T-helper 1 cell treated with Interleukin-12 subunit alpha and Interleukin-12 subunit beta and Interleukin-4 antibody, amounts not matched to agents 30 ng/mL and 1 ng/mL, for 36 hours (primary cell): ENCODE measurements around the gene UBR3. TPM values are rescaled to one million over a fixed set of nuclear protein-coding genes. Genes with fewer than 3 reads are reported as not detected.

Experiments
- intact Hi-C: fragments of 100-400 bp; cut with micrococcal nuclease; formaldehyde crosslinking; loops from one replicate; pipeline ENCODE4 v1.15.1; 2024
- total RNA-seq: library from RNA; stranded (reverse); gene quantifications from 2 replicates; pipeline ENCODE4 v1.2.3, GENCODE V29; 2022

UBR3 gene
- total RNA-seq, 1 donor from 2014 or later: 27.1 TPM

GRCh38 chr2:170031288-170031687, 204.0 kb downstream of the UBR3 start:
- intact Hi-C loops: no loop called here

- intact Hi-C loops: no loop called here
Measured at GRCh38 chr2:170034596-170034995, 207.3 kb downstream of the UBR3 start.

DNA sequence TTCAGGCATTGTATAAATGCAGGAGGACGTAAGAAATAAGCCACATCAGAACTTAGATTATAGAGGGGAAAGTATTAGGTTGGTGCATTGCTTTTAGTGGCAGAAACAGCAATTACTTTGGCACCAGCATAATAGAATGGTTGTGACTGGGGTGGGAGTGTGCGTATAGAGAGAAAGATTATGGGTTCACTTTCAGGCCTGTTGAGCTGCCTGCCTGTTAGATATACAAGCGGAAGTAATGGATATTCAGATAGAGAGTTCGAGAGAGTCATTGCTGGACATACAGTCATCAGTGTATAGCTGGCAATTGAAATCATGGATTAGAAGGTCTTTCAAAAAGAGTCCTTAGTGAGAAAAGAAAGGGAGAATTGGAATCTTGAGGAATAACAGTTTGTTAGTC, 211.5 kb downstream of the UBR3 start:
- intact Hi-C loops: no loop called here

GRCh38 chr2:170039401-170040172, 212.3 kb downstream of the UBR3 start:
- intact Hi-C loops: no loop called here

- intact Hi-C loops: no loop called here
Measured at GRCh38 chr2:170044751-170045478, 217.7 kb downstream of the UBR3 start.

DNA sequence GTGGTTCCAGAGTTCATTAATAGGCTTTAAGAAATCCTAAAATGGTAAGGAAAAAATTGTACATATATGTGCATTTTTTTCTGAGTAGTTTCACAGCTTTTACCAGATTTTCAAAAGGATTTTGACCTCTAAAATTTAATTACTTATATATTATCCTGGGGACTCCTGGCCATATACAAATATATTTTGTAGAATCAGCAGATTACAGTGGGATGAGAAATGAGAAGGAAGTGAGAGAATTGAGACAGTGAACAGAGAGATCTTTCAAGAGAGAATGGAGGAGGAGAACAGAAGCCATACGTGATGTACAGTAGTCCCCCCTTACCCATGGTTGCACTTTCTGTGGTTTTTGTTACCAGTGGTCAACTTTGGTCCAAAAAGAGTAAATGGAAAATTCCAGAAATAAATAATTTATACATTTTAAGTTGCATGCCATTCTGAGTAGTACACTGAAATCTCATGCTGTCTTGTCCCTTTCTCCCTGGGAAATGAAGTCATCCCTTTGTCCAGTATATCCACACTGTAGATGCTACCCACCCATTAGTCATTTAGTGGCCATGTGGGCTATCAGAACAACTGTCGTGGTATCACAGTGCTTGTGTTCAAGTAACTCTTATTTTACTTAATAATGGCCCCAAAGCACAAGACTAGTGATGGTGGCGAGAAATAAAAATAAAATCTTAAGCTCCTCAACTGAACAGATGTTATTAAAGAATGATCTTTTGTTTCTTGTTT, 220.2 kb downstream of the UBR3 start:
- intact Hi-C loops: no loop called here

- intact Hi-C loops: no loop called here
Measured at GRCh38 chr2:170052151-170052550, 224.9 kb downstream of the UBR3 start.

GRCh38 chr2:170054997-170055396, 227.7 kb downstream of the UBR3 start:
- intact Hi-C loops: no loop called here

- intact Hi-C loops: no loop called here
Measured at GRCh38 chr2:170056900-170057299, 229.6 kb downstream of the UBR3 start.

DNA sequence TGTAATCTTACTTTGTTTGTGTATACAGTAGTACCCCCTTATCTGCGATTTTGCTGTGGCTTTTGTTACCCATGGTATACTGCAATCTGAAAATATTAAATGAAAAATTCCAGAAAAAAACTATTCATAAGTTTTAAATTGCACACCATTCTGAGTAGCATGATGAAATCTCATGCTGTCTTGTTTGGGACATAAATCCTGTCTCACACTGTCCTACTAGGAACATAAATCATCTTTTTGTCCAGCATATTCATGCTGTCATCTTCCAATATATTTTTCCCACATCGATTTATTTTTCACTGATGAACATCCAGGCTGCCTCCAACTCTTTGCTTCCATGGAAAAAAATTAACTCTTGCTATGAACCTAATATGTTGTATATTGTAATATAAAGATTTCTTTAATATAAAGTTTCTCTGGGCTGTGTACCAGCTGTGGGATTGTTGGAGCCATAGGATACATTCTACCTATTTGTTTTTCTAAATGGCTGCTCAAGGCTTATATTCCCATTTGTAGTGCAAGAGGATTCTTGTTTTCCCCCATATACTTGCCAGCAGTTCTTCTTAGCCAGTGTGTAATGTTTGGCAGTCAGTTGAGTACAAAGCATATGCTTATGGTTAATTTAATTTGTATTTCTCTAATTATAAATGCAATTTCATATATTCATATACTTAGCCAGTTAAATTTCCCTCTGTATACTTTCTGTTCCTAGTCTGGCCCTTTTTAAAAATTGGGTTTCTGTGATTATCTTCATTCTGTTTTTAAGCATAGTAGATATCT, 236.4 kb downstream of the UBR3 start:
- intact Hi-C loops: no loop called here

DNA sequence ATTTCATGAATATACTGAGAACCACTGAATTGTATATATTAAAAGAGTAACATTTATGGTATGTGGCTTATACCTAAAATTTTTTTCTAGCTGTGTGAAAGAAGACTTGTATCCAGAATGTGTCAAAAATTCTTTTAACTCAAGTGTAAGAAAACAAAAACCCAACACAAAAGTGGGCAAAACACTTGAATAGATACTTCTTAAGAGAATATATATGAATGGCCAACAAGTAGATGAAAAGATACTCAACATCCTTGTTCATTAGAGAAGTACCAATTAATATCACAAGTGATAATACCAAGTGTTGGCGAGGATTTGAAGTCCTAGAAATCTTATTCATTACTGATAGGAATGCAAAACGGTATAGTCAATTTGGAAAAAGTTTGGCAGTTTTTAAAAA, 243.5 kb downstream of the UBR3 start:
- intact Hi-C loops: no loop called here

DNA sequence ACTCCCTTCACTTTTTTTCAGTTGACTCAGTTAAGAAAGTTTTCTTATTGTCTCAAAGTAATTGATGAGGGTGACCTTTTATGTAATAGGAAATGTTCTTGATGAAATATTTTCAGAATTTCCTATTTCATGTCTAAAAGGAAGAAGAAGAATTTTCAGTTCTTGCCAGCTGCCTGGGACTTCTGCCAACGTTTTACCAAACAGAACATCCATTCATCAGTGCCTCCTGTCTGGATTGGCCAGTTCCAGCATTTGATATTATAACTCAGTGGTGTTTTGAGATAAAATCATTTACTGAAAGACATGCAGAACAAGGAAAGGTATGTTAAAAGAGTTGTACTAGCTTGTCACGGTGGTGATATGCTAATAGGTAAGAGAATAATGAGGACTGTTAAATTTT, 246.0 kb downstream of the UBR3 start:
- intact Hi-C loops: no loop called here

DNA sequence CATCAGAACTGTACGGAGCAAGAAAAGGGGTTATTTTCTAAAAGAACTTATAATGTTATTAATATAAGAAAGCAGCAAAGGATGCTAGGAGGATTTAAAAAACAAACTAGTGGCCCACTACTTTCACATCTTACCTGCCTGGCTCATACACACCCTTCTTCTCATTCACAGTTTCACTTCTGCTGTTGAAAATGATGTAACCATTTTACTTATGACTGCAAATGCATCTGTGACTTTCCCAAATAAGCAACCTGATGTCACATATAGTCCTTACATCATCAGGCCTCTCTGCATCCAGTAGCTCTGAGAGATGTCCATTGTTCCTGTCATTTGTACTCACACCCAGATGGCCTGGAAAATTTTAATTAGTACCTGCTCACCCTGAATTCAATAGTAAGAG, 248.9 kb downstream of the UBR3 start:
- intact Hi-C loops: no loop called here

DNA sequence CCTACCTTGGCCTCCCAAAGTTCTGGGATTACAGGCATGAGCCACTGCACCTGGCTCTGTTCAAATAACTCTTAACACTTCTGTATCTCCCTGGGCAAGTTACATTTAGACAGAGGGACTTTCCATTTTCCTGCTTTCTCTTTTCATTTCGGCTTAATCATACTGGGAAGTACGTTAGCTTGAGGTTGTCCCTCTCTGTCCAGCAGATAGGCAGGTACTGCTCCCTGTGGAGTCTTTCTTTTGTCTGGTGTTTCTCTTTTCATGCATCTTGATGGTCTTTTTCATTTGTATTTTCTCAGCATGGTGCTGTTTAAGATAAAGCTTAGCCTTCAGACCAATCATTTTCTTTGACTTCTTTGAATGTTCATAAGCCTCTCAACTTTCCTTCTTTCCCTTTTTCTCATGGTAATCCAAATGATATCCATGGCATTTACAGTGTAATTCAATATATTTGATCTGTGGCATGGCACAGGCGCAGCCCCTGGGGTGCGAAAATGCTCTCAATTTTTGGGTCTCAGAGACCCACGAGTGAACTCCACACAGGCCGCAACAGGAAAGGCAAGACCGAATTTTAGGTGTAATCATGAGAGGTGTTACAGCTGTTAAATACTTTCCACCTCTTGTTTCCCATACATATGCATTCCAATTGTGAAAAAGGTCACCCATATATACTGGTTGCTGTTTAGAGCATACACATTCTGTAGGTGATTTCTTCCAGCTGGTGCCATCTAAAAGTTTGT, 250.7 kb downstream of the UBR3 start:
- intact Hi-C loops: no loop called here

DNA sequence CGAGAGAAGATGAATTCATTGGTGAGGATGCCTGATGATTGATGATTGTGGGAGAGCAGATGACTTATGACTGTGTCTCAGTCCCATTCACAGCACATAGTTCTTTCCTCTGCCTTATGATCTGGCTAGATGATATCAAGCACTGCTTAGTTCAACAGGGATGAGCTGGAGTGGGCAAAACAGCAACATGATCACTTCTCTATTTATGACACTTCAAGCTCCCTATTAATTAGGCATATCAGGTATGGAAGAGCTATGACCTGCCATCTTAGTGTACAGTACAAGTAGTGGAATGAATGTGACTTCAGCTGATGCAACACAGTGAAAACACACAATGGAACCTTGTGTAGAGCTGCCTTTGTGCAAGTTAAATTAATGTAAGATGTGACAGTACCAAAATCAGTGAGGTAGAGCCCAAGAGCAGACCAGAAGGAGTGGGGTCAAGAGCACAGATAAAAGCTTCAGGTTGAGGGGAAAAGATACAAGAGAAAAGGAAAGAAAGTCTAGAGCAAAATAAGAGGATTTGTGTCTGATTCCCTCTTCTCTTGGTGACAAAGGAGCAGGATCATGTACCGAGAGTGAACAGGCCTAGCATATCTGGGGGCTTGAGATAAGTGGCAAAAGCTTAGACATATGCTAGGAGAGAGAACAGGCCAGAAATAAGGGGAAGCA, 257.7 kb downstream of the UBR3 start:
- intact Hi-C loops: no loop called here

DNA sequence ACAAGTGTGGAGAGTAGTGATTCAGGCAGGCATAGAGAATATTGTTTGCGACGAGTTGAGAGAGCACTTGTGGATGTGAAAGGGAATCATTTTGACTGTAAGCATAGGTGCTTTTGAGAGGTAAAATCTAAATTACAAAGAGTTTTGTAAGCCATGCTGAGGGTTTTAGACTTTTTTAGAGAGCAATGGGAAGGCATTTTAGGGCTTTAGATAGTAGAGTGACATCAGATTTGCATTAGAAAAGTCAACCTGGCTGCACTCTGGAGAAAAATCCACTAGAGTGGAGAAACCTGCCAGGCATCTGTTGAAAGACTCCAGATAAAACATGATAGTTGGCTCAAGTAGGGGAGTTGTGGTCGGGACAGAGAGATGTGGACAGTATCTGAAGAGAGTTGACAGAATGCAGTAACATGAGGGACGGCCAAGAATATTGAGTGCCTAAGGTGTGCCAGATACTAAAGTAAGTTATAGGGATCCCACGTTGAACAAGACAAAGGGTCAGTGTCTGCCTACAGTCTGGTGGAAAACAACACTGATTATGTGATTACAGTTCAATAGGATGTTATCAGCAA, 258.9 kb downstream of the UBR3 start:
- intact Hi-C loops: no loop called here

DNA sequence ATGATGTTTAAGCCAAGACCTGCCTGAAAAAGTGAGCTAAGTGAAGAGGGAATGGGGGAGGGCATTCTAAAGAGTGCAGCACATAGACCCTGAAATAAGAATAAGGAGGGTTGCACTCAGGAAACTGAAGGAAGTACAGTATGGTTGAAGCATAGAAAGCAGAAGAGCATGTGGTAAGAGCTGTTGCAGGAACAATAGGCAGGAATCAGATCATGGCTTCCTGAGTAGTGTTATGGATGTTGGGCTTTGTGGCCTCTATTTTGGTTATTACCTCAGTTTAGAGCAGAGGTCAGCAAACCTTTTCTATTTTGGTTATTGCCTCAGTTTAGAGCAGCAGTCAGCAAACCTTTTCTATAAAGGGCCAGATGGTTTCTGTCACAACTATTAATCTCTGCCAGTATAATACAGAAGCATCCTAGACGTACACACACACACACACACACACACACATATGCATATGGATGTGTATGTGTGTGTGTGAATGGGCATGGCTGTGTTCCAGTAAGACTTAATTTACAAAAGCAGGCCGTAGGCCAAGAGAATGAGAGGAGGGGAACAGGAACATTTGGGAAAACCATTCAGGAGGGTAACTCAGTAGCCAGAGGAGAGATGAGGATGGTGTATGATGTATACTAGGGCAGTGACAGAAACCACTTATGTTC, 259.6 kb downstream of the UBR3 start:
- intact Hi-C loops: no loop called here

DNA sequence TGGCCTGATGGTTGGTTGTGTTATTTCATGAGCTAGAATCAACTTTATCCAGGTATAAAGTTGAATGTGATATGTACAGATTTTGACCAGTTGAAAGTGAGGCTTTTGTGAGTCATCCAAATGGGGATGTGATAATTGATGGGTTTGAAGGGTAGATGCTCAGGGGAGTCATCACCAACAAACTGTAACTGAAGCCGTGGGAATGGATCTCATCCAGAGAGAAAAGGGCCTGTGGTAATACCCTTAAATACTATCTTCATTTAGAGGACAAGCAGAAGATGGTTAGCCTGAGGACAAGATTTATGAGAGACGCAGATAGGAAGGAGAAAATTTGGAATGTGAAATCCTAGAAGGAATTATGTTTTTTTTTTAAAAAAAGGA, 260.1 kb downstream of the UBR3 start:
- intact Hi-C loops: no loop called here

- intact Hi-C loops: no loop called here
Measured at GRCh38 chr2:170088776-170089175, 261.5 kb downstream of the UBR3 start.
